Smooth muscle cell (in vitro differentiated cells): Measurements from ENCODE around the gene PTTG1IP. TPM values are rescaled to one million over a fixed set of nuclear protein-coding genes. Genes with fewer than 3 reads are reported as not detected.

Experiments used
- DNase-seq: peaks from one replicate; lab custom pipeline; 2025; ENCODE audit not compliant: unreplicated experiment; lab: John Stamatoyannopoulos, UW
- H2AFZ ChIP-seq: fragments of 200-600 bp; sonication (generic); 2 replicates; pipeline ENCODE4 v1.6.0; 2016; ENCODE audit warnings: antibody characterized with exemption, low read depth, mild to moderate bottlenecking
- H3F3A ChIP-seq: fragments of 200-600 bp; sonication (generic); 2 replicates; pipeline ENCODE4 v1.6.0; 2017; ENCODE audit warnings: antibody characterized with exemption, low read depth
- H3K27ac ChIP-seq: fragments of 200-600 bp; sonication (generic); 2 replicates; pipeline ENCODE4 v1.5.1; 2016; ENCODE audit warnings: low read depth, mild to moderate bottlenecking
- H3K27me3 ChIP-seq: fragments of 200-600 bp; sonication (generic); 2 replicates; pipeline ENCODE4 v1.6.1; 2016; ENCODE audit warnings: low read depth, mild to moderate bottlenecking
- H3K36me3 ChIP-seq: fragments of 200-600 bp; sonication (generic); 2 replicates; pipeline ENCODE4 v1.5.1; 2016; ENCODE audit warnings: low read depth
- H3K4me1 ChIP-seq: fragments of 200-600 bp; sonication (generic); 2 replicates; pipeline ENCODE4 v1.5.1; 2016; ENCODE audit warnings: low read depth
- H3K4me2 ChIP-seq: fragments of 200-600 bp; sonication (generic); 2 replicates; pipeline ENCODE4 v1.6.0; 2016; ENCODE audit warnings: mild to moderate bottlenecking
- H3K4me3 ChIP-seq: fragments of 200-600 bp; sonication (generic); 2 replicates; pipeline ENCODE4 v1.5.1; 2016; ENCODE audit warnings: mild to moderate bottlenecking
- H3K79me2 ChIP-seq: fragments of 200-600 bp; sonication (generic); 2 replicates; pipeline ENCODE4 v1.6.0; 2016; ENCODE audit warnings: low read depth, mild to moderate bottlenecking
- H3K9ac ChIP-seq: fragments of 200-600 bp; sonication (generic); 2 replicates; pipeline ENCODE4 v1.6.0; 2016; ENCODE audit warnings: low read depth
- H3K9me3 ChIP-seq: fragments of 200-600 bp; sonication (generic); replicated peaks from 2 replicates; pipeline ENCODE4 v1.5.1; 2016; ENCODE audit warnings: low read depth
- H4K20me1 ChIP-seq: fragments of 200-600 bp; sonication (generic); 2 replicates; pipeline ENCODE4 v1.6.0; 2016; ENCODE audit warnings: low read depth
- CTCF ChIP-seq: fragments of 200-600 bp; sonication (generic); IDR thresholded peaks from 2 replicates; pipeline ENCODE4 v1.5.1; 2017; ENCODE audit warnings: borderline replicate concordance, mild to moderate bottlenecking, antibody characterized with exemption; ENCODE audit not compliant: insufficient read depth, poor library complexity, severe bottlenecking
- WGBS: methylation state at CpG from one replicate; pipeline ENCODE4 v1.1.7; 2016; ENCODE audit warnings: low lambda C conversion rate; 5-methylcytosine and 5-hydroxymethylcytosine counted together
- polyA plus RNA-seq: library from polyadenylated mRNA; unstranded; fragments of >200 nt; fragmentation: Nextera tagmentation; extraction: Ambion mirVana; gene quantifications from 2 replicates; pipeline ENCODE4 v1.2.1, GENCODE V29; 2016
- total RNA-seq: library from RNA; depleted of rRNA; stranded (reverse); fragments of >200 nt; gene quantifications from 2 replicates; pipeline ENCODE4 v1.2.3, GENCODE V29; 2014

PTTG1IP gene
- total and polyA plus RNA-seq, 2 experiments from 2014 or later: 331 to 340 TPM

- WGBS: 93% methylated on average over 26 of the region's 28 CpGs
- Histone ChIP-seq H4K20me1 (no peaks in the 10 kb centered on the region), H3K4me1 (no peaks in the 10 kb centered on the region), H3K36me3 (no peaks in the 10 kb centered on the region), H3K27me3 (no peaks in the 10 kb centered on the region), H3K4me3 (no peak overlapping the region), H3K27ac (no peak overlapping the region), H3K4me2 (no peak overlapping the region), H3F3A (no peaks in the 10 kb centered on the region), H3K9ac (no peak overlapping the region), H2AFZ (no peak overlapping the region), H3K9me3 (no peaks in the 10 kb centered on the region), H3K79me2 (no peaks in the 10 kb centered on the region)
- TF ChIP-seq CTCF: no peak
- DNase-seq: no peak
Observed at GRCh38 chr21:44900559-44901251, 27.2 kb upstream of the PTTG1IP start.

GRCh38 chr21:44899768-44900558 is 26.5 kb upstream of the PTTG1IP start:
- H3K4me2 ChIP-seq: no peak overlapping the region
- no peaks in the 10 kb centered on the region for H3F3A ChIP-seq
- H3K4me3 ChIP-seq: no peak overlapping the region
- H2AFZ ChIP-seq: no peak overlapping the region
- no peaks in the 10 kb centered on the region for H3K4me1 ChIP-seq
- H3K27me3 ChIP-seq: no peaks in the 10 kb centered on the region
- no peaks in the 10 kb centered on the region for H4K20me1 ChIP-seq
- WGBS: 89% methylated on average over 37 of the region's 37 CpGs
- no peaks in the 10 kb centered on the region for H3K9me3 ChIP-seq
- no peaks in the 10 kb centered on the region for H3K36me3 ChIP-seq
- TF ChIP-seq CTCF: no peak
- no peak for DNase-seq
- no peak overlapping the region for H3K27ac ChIP-seq
- H3K79me2 ChIP-seq: no peaks in the 10 kb centered on the region
- no peak overlapping the region for H3K9ac ChIP-seq

- Histone ChIP-seq H3K4me2 (no peak overlapping the region), H3K9me3 (no peaks in the 10 kb centered on the region), H4K20me1 (no peaks in the 10 kb centered on the region), H3K27me3 (no peaks in the 10 kb centered on the region), H3F3A (no peaks in the 10 kb centered on the region), H2AFZ (no peak overlapping the region), H3K36me3 (no peaks in the 10 kb centered on the region), H3K27ac (no peak overlapping the region), H3K4me1 (no peaks in the 10 kb centered on the region), H3K4me3 (no peak overlapping the region), H3K79me2 (no peaks in the 10 kb centered on the region), H3K9ac (no peak overlapping the region)
- no peak for TF ChIP-seq CTCF
- WGBS: 91% methylated on average over 49 of the region's 49 CpGs
- no peak for DNase-seq
Observed at GRCh38 chr21:44898851-44899767, 25.6 kb upstream of the PTTG1IP start.
